ENCODE results near the gene CD47. TPM values are rescaled to one million over a fixed set of nuclear protein-coding genes. Genes with fewer than 3 reads are reported as not detected.
A peak's percentile ranks its signal among the peaks of the same experiment; 100 is the strongest.

CD47 gene
- total and polyA plus RNA-seq, 9 donors = 24.1 to 148 (median 55.8) TPM

DNA sequence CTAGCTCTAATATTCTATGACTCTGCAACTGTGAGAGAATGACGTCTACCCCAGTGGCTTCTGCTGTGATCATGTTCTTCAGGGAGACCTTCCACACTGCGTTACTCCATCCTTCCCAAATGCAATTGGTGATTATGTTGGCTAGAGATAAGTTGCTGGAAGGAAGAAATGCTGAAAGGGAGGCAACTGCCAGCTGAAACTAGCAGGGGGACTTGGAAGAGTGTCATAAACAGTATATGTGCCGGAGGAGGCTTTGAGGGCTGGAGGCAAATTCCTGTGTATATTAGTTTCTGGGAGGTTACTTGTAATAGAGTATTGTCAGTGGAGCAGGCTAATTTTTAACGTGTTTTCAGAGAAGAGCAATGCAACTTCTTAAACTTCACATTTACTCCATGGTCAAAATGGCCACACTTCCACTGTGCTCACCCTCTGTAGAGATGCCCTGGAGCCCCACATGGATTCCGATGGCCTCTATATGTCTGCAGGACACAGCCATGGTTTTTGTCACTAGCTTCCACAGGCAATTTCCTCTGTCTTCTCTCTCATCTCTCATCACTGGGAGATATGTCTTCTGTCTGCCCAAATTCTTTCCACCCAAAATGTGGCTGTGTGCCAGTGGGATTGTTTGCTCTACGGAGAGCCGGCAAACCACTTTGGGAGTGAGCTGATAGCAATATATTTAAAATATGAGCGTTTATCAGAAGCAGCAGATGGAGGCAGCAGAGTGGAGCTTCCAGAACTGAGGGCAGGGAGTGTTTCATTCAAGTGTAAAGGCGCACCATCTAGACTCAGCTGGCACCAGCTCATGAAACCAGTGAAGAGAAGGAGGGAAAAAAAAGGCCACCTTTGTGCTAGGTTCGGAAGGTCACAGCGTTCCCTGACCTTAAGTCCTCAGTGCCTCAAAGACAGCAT lies 13.3 kb upstream of the CD47 start:
- Histone ChIP-seq H3K27me3 (no peaks in the 10 kb centered on the region), H3K9me3 (no peaks in the 10 kb centered on the region), H3K36me3 (no peaks in the 10 kb centered on the region), H3K27ac (no peak overlapping the region), H3K4me3 (no peak overlapping the region), H3K4me1 (ENCODE audit: insufficient read depth) (no peaks in the 10 kb centered on the region)
- 32 to 44% (median 43%) methylated on average over 11 of the region's 11 CpGs for WGBS, 3 donors
- intact Hi-C loops (cut with DNase I) = no loop called here
- DNase-seq = peak; percentile 17 to 40 (median 36)
- TF ChIP-seq EP300 (IDR thresholded peaks at IDR 0.05) = no peak
- TF ChIP-seq POLR2A (IDR thresholded peaks at IDR 0.05) = no peak
- TF ChIP-seq, protein P1, sequence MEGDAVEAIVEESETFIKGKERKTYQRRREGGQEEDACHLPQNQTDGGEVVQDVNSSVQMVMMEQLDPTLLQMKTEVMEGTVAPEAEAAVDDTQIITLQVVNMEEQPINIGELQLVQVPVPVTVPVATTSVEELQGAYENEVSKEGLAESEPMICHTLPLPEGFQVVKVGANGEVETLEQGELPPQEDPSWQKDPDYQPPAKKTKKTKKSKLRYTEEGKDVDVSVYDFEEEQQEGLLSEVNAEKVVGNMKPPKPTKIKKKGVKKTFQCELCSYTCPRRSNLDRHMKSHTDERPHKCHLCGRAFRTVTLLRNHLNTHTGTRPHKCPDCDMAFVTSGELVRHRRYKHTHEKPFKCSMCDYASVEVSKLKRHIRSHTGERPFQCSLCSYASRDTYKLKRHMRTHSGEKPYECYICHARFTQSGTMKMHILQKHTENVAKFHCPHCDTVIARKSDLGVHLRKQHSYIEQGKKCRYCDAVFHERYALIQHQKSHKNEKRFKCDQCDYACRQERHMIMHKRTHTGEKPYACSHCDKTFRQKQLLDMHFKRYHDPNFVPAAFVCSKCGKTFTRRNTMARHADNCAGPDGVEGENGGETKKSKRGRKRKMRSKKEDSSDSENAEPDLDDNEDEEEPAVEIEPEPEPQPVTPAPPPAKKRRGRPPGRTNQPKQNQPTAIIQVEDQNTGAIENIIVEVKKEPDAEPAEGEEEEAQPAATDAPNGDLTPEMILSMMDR (IDR thresholded peaks at IDR 0.05) = no peak

GRCh38 chr3:108103040-108103751 lies 12.4 kb upstream of the CD47 start:
- no peaks in the 10 kb centered on the region for H3K9me3 ChIP-seq
- no peaks in the 10 kb centered on the region for H3K4me1 ChIP-seq (ENCODE audit: insufficient read depth)
- H3K36me3 ChIP-seq = no peaks in the 10 kb centered on the region
- no peaks in the 10 kb centered on the region for H3K27me3 ChIP-seq
- WGBS, 3 donors = 90 to 95% (median 94%) methylated on average over 7 of the region's 7 CpGs
- DNase-seq = no peak
- TF ChIP-seq, protein P1 (IDR thresholded peaks at IDR 0.05) = no peak
- no peak overlapping the region for H3K27ac ChIP-seq
- intact Hi-C loops (cut with DNase I) = no loop called here
- no peak overlapping the region for H3K4me3 ChIP-seq

- 90 to 95% (median 92%) methylated on average over 8 of the region's 8 CpGs for WGBS, 3 donors
- intact Hi-C loops (cut with DNase I) = no loop called here
- H3K4me1 ChIP-seq (ENCODE audit: insufficient read depth) = no peaks in the 10 kb centered on the region
- H3K4me3 ChIP-seq = no peak overlapping the region
- H3K36me3 ChIP-seq = no peaks in the 10 kb centered on the region
- no peak for TF ChIP-seq EP300 (IDR thresholded peaks at IDR 0.05)
- TF ChIP-seq, protein P1 (IDR thresholded peaks at IDR 0.05) = no peak
- no peak for TF ChIP-seq POLR2A (IDR thresholded peaks at IDR 0.05)
- H3K27me3 ChIP-seq = no peaks in the 10 kb centered on the region
- DNase-seq = no peak
- H3K27ac ChIP-seq = no peak overlapping the region
- no peaks in the 10 kb centered on the region for H3K9me3 ChIP-seq
Measured at GRCh38 chr3:108102420-108103039, 11.7 kb upstream of the CD47 start.

DNA sequence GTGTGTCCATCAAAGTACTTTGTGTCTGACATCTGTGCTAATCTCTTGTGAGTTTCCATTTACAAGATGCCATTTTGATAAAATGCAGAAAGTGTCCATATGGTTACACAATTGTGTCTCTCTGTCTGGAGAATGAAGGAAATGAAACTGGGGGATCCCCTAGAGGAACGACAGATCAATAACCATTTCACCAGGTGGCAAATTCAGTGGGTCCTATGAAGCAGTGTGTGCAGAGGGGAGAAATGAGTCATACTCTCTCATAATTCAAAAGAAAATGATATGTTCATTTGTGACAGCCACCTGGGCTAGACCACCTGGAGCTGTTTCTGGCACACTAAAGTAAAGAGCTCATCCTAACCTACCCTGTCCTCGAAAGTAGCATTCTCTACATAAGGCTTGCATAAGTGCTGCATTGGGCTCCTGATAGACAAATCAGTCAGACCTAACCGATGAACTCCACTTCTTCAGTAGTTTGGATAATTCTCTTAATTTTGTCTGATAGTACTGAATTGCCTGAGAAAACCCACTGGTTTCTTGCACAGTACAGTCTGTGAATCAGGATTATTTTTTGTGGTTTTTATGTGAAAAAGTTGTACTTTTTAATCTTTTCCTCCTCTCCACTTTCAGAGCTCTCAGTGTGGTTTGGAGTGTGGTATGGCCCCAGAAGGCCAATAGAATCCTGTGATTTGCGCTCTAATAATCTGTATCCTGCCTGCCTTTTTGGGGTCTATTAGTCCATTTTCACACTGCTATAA lies 10.3 kb upstream of the CD47 start:
- Histone ChIP-seq H3K4me1 (ENCODE audit: insufficient read depth) (no peaks in the 10 kb centered on the region), H3K36me3 (no peaks in the 10 kb centered on the region), H3K27ac (no peak overlapping the region), H3K9me3 (no peaks in the 10 kb centered on the region), H3K4me3 (no peak overlapping the region), H3K27me3 (no peaks in the 10 kb centered on the region)
- TF ChIP-seq, protein P1 (IDR thresholded peaks at IDR 0.05) = no peak
- TF ChIP-seq POLR2A (IDR thresholded peaks at IDR 0.05) (no peak), EP300 (IDR thresholded peaks at IDR 0.05) (no peak)
- DNase-seq = no peak
- 82 to 95% (median 92%) methylated on average over 4 of the region's 4 CpGs for WGBS, 3 donors
- intact Hi-C loops (cut with DNase I) = no loop called here
